Measurements from ENCODE around the gene SERGEF. TPM values are rescaled to one million over a fixed set of nuclear protein-coding genes. Genes with fewer than 3 reads are reported as not detected.

Gene SERGEF
- total and polyA plus RNA-seq, 4 donors: 12.0 to 17.9 (median 13.4) TPM

GRCh38 chr11:17782145-17782544 is 230.7 kb downstream of the SERGEF start:
- DNase-seq (ENCODE audit: low spot score): no peak
- Histone ChIP-seq H3K9ac (ENCODE audit: low read depth in 1 of 2, low read length in 2 of 2) (no peak overlapping the region), H3K9me3 (ENCODE audit: control insufficient read depth in 4 of 4, low read length in 3 of 4) (no peaks in the 10 kb centered on the region), H3K4me3 (ENCODE audit: low read depth in 1 of 3, low read length in 3 of 3) (no peak overlapping the region), H3K27me3 (ENCODE audit: control insufficient read depth in 4 of 4, insufficient read depth in 4 of 4, low read length in 3 of 4) (no peaks in the 10 kb centered on the region), H3K27ac (ENCODE audit: low read depth in 1 of 2, low read length in 2 of 2) (no peak overlapping the region), H3K4me1 (ENCODE audit: control insufficient read depth in 4 of 4, insufficient read depth in 4 of 4, low read length in 3 of 4) (peaks cover 0 to 3% (median 0%) of the 10 kb centered on the region in 4 donors), H3K36me3 (ENCODE audit: control insufficient read depth in 4 of 4, insufficient read depth in 3 of 4, low read depth in 1 of 4, low read length in 3 of 4) (no peaks in the 10 kb centered on the region)
- WGBS: 52% methylated on average over 12 of the region's 12 CpGs
- TF ChIP-seq HNF4A (conservative IDR thresholded peaks at IDR 0.05) (peak; percentile 9 to 25), YY1 (IDR thresholded peaks at IDR 0.05) (no peak), RXRA (IDR thresholded peaks at IDR 0.05) (peak; percentile 33 to 58), TAF1 (conservative IDR thresholded peaks at IDR 0.05) (no peak), SP1 (IDR thresholded peaks at IDR 0.05) (peak; percentile 10), RAD21 (IDR thresholded peaks at IDR 0.05) (no peak)

GRCh38 chr11:17781626-17782025 is 231.2 kb downstream of the SERGEF start:
- no peaks in the 10 kb centered on the region for H3K9me3 ChIP-seq (ENCODE audit: control insufficient read depth in 4 of 4, low read length in 3 of 4)
- H3K27me3 ChIP-seq (ENCODE audit: control insufficient read depth in 4 of 4, insufficient read depth in 4 of 4, low read length in 3 of 4): no peaks in the 10 kb centered on the region
- DNase-seq (ENCODE audit: low spot score): no peak
- TF ChIP-seq EGR1 (IDR thresholded peaks at IDR 0.05; ENCODE audit: low read depth in 2 of 2) (no peak), YY1 (IDR thresholded peaks at IDR 0.05) (no peak)
- H3K4me1 ChIP-seq (ENCODE audit: control insufficient read depth in 4 of 4, insufficient read depth in 4 of 4, low read length in 3 of 4): peaks cover 0 to 3% (median 0%) of the 10 kb centered on the region in 4 donors
- no peak overlapping the region for H3K4me3 ChIP-seq (ENCODE audit: low read depth in 1 of 3, low read length in 3 of 3)
- H3K27ac ChIP-seq (ENCODE audit: low read depth in 1 of 2, low read length in 2 of 2): no peak overlapping the region
- 93% methylated on average over 12 of the region's 12 CpGs for WGBS
- no peaks in the 10 kb centered on the region for H3K36me3 ChIP-seq (ENCODE audit: control insufficient read depth in 4 of 4, insufficient read depth in 3 of 4, low read depth in 1 of 4, low read length in 3 of 4)
- no peak overlapping the region for H3K9ac ChIP-seq (ENCODE audit: low read depth in 1 of 2, low read length in 2 of 2)

GRCh38 chr11:17781221-17781620 is 231.6 kb downstream of the SERGEF start:
- no peaks in the 10 kb centered on the region for H3K27me3 ChIP-seq (ENCODE audit: control insufficient read depth in 4 of 4, insufficient read depth in 4 of 4, low read length in 3 of 4)
- no peaks in the 10 kb centered on the region for H3K36me3 ChIP-seq (ENCODE audit: control insufficient read depth in 4 of 4, insufficient read depth in 3 of 4, low read depth in 1 of 4, low read length in 3 of 4)
- H3K27ac ChIP-seq (ENCODE audit: low read depth in 1 of 2, low read length in 2 of 2): no peak overlapping the region
- no peak for TF ChIP-seq ZBTB33 (IDR thresholded peaks at IDR 0.05)
- no peak for TF ChIP-seq NR2F2 (IDR thresholded peaks at IDR 0.05)
- no peak for TF ChIP-seq FOXA1 (IDR thresholded peaks at IDR 0.05)
- DNase-seq (ENCODE audit: low spot score): no peak
- 93% methylated on average over 12 of the region's 12 CpGs for WGBS
- H3K9ac ChIP-seq (ENCODE audit: low read depth in 1 of 2, low read length in 2 of 2): no peak overlapping the region
- peaks cover 0 to 3% (median 0%) of the 10 kb centered on the region in 4 donors for H3K4me1 ChIP-seq (ENCODE audit: control insufficient read depth in 4 of 4, insufficient read depth in 4 of 4, low read length in 3 of 4)
- H3K9me3 ChIP-seq (ENCODE audit: control insufficient read depth in 4 of 4, low read length in 3 of 4): no peaks in the 10 kb centered on the region
- H3K4me3 ChIP-seq (ENCODE audit: low read depth in 1 of 3, low read length in 3 of 3): no peak overlapping the region

GRCh38 chr11:17780668-17781067 is 232.2 kb downstream of the SERGEF start:
- Histone ChIP-seq H3K9ac (ENCODE audit: low read depth in 1 of 2, low read length in 2 of 2) (no peak overlapping the region), H3K36me3 (ENCODE audit: control insufficient read depth in 4 of 4, insufficient read depth in 3 of 4, low read depth in 1 of 4, low read length in 3 of 4) (no peaks in the 10 kb centered on the region), H3K27me3 (ENCODE audit: control insufficient read depth in 4 of 4, insufficient read depth in 4 of 4, low read length in 3 of 4) (no peaks in the 10 kb centered on the region), H3K4me3 (ENCODE audit: low read depth in 1 of 3, low read length in 3 of 3) (no peak overlapping the region), H3K9me3 (ENCODE audit: control insufficient read depth in 4 of 4, low read length in 3 of 4) (no peaks in the 10 kb centered on the region), H3K27ac (ENCODE audit: low read depth in 1 of 2, low read length in 2 of 2) (no peak overlapping the region), H3K4me1 (ENCODE audit: control insufficient read depth in 4 of 4, insufficient read depth in 4 of 4, low read length in 3 of 4) (peaks cover 0 to 3% (median 0%) of the 10 kb centered on the region in 4 donors)
- TF ChIP-seq FOXA2 (IDR thresholded peaks at IDR 0.05) (no peak), SP1 (IDR thresholded peaks at IDR 0.05) (no peak), NR2F2 (IDR thresholded peaks at IDR 0.05) (no peak), MAX (IDR thresholded peaks at IDR 0.05) (no peak), HNF4G (IDR thresholded peaks at IDR 0.05) (no peak), TAF1 (conservative IDR thresholded peaks at IDR 0.05) (no peak), FOXA1 (IDR thresholded peaks at IDR 0.05) (no peak), CTCF (IDR thresholded peaks at IDR 0.05; ENCODE audit: low read depth, low read length, missing input control) (no peak)
- 97% methylated on average over 15 of the region's 15 CpGs for WGBS
- no peak for DNase-seq (ENCODE audit: low spot score)
